ENCODE measurements around the gene USP40.
"Not testable (repeated sequence)": the region's sequence is repeated elsewhere in the genome, so short reads cannot be mapped to it uniquely, and the experiment has no call there.

The USP40 gene

DNA sequence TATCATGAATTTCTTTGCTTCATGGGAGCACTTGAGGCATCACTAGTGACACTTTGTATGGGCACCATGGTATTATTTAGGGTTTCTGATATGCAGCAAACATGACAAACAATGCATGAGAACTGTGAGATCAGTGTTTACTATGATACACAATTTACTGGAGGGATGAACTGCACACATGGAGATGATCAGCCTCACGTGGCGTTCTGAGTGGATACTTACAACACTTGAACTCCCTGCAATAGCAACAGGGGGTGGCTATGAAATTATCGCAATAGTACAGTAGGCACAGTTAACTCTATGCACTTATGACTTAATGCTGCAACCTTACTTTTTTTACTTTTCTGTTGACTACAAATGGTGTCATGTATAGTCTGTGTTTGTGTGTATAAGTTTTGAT is 32.4 kb upstream of the USP40 start:
- ChIA-PET CTCF (no interaction called here), POLR2A (no interaction called here)
- TF ChIP-seq TARDBP (IDR thresholded peaks at IDR 0.05) (no peak), SUZ12 (IDR thresholded peaks at IDR 0.05) (no peak), CTBP1 (IDR thresholded peaks at IDR 0.05; ENCODE audit: borderline replicate concordance) (no peak), FOXM1 (IDR thresholded peaks at IDR 0.05; ENCODE audit: borderline replicate concordance) (no peak), LEF1 (IDR thresholded peaks at IDR 0.05; ENCODE audit: borderline replicate concordance) (no peak), ELF4 (IDR thresholded peaks at IDR 0.05) (no peak), FOXK2 (IDR thresholded peaks at IDR 0.05) (no peak), FOXA1 (IDR thresholded peaks at IDR 0.05) (no peak), HDGF (IDR thresholded peaks at IDR 0.05; ENCODE audit: borderline replicate concordance) (no peak), NFRKB (IDR thresholded peaks at IDR 0.05) (no peak), ARNT (IDR thresholded peaks at IDR 0.05) (no peak), L3MBTL2 (conservative IDR thresholded peaks at IDR 0.05) (no peak), SP1 (IDR thresholded peaks at IDR 0.05) (no peak), BHLHE40 (IDR thresholded peaks at IDR 0.05; ENCODE audit: borderline replicate concordance) (no peak), ZNF384 (IDR thresholded peaks at IDR 0.05) (no peak)
- TF ChIP-seq, protein P1, sequence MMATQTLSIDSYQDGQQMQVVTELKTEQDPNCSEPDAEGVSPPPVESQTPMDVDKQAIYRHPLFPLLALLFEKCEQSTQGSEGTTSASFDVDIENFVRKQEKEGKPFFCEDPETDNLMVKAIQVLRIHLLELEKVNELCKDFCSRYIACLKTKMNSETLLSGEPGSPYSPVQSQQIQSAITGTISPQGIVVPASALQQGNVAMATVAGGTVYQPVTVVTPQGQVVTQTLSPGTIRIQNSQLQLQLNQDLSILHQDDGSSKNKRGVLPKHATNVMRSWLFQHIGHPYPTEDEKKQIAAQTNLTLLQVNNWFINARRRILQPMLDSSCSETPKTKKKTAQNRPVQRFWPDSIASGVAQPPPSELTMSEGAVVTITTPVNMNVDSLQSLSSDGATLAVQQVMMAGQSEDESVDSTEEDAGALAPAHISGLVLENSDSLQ (IDR thresholded peaks at IDR 0.05) = no peak
- DNase-seq (ENCODE audit: extremely low spot score) = no peak

DNA sequence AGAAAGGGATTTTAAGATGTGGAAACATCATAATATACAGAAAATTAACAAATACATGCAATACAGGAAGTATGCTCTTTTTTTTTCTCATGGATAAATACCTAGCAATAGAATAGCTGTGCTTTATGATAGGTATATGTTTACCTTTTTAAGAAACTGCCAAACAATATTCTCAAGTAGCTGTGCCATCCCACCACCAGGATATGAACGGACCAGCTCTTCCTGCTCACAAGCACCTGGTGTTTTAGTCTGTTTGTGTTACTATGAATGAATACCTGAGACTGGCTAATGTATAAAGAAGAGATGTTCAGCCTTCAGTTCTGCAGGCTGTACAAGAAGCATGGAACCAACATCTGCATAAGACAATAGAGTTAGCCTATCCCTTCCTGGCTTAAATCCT is 30.9 kb upstream of the USP40 start:
- ChIA-PET POLR2A (no interaction called here), CTCF (no interaction called here)
- TF ChIP-seq SUZ12 (IDR thresholded peaks at IDR 0.05) (no peak), ELF4 (IDR thresholded peaks at IDR 0.05) (no peak), BHLHE40 (IDR thresholded peaks at IDR 0.05; ENCODE audit: borderline replicate concordance) (no peak), L3MBTL2 (conservative IDR thresholded peaks at IDR 0.05) (no peak)
- no peak for DNase-seq (ENCODE audit: extremely low spot score)

DNA sequence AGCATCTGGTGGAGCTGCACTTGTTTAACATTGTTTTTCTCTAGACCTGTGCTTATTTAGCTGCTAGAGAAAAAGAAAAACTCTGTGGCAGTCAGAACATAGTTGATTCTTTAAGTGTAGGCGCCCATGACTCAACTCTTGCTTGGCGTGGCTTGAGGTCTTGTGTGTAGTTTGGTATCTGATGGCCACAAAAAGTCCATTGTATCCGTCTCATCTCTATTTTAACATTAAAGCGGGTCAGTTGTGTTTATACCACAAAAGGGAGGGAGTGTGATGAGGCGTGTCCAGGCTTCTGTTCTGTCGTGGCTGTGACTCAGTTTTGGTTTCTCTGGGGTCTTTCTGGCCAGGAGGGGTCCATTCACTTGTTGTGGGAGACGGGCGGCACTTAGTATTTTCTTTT is 26.6 kb upstream of the USP40 start:
- no peak for DNase-seq (ENCODE audit: extremely low spot score)
- ChIA-PET POLR2A (no interaction called here), CTCF (no interaction called here)
- TF ChIP-seq LEF1 (IDR thresholded peaks at IDR 0.05; ENCODE audit: borderline replicate concordance) (no peak), FOXA1 (IDR thresholded peaks at IDR 0.05) (no peak), ARNT (IDR thresholded peaks at IDR 0.05) (no peak), NFRKB (IDR thresholded peaks at IDR 0.05) (no peak), HDGF (IDR thresholded peaks at IDR 0.05; ENCODE audit: borderline replicate concordance) (no peak), SP1 (IDR thresholded peaks at IDR 0.05) (no peak), SUZ12 (IDR thresholded peaks at IDR 0.05) (no peak), ZNF384 (IDR thresholded peaks at IDR 0.05) (no peak), CTBP1 (IDR thresholded peaks at IDR 0.05; ENCODE audit: borderline replicate concordance) (no peak)
- TF ChIP-seq, protein P1 (IDR thresholded peaks at IDR 0.05) = no peak

DNA sequence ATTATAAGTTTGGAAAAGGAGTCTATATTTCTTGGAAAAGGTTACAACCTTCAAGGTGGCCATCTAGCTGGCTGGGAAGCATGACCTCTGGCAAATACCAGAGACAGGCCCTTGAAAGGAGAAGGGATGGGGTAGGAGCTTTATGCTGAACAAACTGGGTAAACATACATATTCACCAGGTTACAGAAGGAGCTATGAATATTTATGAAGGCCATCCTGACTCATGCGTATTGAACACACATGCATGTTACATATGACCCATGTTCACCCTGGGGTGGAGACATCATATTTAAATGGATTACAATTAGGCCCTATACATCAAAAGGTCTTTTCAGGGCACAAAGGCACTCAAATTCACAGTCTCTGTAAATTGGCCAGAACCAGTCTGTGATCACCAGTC is 26.1 kb upstream of the USP40 start:
- DNase-seq (ENCODE audit: extremely low spot score); CTCF ChIA-PET; POLR2A ChIA-PET: not testable (repeated sequence)

DNA sequence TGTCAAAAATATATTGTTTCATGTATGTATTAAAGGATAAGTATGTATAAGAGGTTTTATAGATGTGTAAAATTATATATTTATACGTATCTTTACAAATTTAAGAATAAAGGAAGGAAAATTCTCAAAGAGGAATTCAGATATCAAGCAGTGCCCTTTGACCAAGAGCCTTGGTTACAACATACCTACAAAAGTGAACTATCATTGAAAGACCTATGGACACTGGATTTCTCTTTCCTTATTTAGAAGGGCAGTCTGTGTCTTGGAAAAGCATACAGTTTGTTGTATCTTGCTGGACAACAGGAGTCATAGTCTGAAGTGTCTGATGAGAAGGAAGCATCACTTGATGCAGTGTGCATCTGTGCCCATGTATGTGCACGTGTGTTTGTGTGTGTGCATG is 21.8 kb upstream of the USP40 start:
- POLR2A ChIA-PET = no interaction called here

DNA sequence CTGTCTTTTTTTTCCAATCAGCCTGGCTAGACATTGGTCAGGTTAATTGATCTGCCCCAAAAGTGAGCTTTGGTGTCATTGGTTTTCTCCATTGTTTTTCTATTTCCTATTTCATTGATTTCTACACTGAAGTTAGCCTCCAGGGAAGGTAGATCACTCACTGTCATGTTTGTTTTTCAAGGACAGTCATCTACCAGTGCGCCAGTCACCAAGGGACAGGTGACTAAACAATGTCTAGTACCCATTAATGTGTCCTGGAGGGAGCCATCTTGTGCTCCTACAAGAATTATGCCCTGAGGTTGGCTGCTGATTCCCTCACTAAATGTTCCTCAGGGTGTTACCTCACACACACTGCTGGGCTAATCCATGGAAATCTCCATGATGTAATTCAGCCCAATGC is 17.6 kb upstream of the USP40 start:
- POLR2A ChIA-PET = no interaction called here

More for the DNA sequence above, 21.8 kb upstream of the USP40 start:
- CTCF ChIA-PET = no interaction called here
- no peak for DNase-seq (ENCODE audit: extremely low spot score)
- TF ChIP-seq SP1 (IDR thresholded peaks at IDR 0.05) = no peak

DNA sequence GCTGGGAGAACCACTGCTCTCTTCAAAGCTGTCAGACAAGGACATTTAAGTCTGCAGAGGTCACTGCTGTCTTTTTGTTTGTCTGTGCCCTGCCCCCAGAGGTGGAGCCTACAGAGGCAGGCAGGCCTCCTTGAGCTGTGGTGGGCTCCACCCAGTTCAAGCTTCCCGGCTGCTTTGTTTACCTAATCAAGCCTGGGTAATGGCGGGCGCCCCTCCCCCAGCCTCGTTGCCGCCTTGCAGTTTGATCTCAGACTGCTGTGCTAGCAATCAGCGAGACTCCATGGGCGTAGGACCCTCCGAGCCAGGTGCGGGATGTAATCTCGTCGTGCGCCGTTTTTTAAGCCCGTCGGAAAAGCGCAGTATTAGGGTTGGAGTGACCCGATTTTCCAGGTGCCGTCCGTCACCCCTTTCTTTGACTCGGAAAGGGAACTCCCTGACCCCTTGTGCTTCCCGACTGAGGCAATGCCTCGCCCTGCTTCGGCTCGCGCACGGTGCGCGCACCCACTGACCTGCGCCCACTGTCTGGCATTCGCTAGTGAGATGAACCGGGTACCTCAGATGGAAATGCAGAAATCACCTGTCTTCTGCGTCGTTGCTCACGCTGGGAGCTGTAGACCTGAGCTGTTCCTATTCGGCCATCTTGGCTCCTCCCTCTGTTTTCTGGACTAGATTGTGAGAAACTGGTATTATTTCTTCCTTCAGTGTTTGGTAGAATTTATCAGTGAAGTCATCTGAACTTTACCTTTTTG is 16.8 kb upstream of the USP40 start:
- CTCF ChIA-PET; POLR2A ChIA-PET; DNase-seq (ENCODE audit: extremely low spot score): not testable (repeated sequence)

More for the DNA sequence above, 17.6 kb upstream of the USP40 start:
- CTCF ChIA-PET = no interaction called here
- DNase-seq (ENCODE audit: extremely low spot score) = no peak
- TF ChIP-seq ZNF384 (IDR thresholded peaks at IDR 0.05) (no peak), TARDBP (IDR thresholded peaks at IDR 0.05) (no peak), NFRKB (IDR thresholded peaks at IDR 0.05) (no peak), FOXM1 (IDR thresholded peaks at IDR 0.05; ENCODE audit: borderline replicate concordance) (no peak), LEF1 (IDR thresholded peaks at IDR 0.05; ENCODE audit: borderline replicate concordance) (no peak), CTBP1 (IDR thresholded peaks at IDR 0.05; ENCODE audit: borderline replicate concordance) (no peak), L3MBTL2 (conservative IDR thresholded peaks at IDR 0.05) (no peak), FOXK2 (IDR thresholded peaks at IDR 0.05) (no peak)

DNA sequence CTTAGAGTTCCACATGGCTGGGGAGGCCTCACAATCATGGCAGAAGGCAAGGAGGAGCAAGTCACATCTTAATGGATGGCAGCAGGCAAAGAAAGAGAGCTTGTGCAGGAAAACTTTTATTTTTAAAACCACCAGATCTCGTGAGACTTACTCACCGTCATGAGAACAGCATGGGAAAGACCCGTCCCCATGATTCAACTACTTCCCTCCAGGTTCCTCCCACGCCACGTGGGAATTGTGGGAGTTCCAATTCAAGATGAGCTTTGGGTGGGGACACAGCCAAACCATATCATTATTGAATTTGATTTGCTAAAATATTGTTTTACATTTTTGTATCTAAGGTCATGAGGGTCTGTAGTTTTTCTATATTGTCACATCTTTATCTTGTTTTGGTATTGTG is 10.8 kb upstream of the USP40 start:
- CTCF ChIA-PET; POLR2A ChIA-PET; DNase-seq (ENCODE audit: extremely low spot score): not testable (repeated sequence)

DNA sequence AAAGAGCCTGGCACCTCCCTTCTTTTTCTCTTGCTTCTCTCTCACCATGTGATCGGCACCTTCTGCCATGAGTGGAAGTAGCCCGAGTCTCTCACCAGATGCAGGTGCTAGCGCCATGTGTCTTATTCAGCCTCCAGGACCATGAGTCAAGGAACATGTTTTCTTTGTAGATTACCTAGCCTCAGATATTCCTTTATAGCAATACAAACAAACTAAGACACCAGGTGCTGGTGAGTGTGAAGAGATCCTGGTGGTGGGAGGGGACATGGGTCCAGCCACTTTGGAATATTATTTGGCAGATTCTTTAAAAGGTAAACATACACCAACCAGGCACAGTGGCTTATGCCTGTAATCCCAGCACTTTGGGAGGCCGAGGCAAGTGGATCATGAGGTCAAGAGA is 5.9 kb upstream of the USP40 start:
- DNase-seq (ENCODE audit: extremely low spot score) = no peak
- CTCF ChIA-PET = no interaction called here
- POLR2A ChIA-PET = no interaction called here
- TF ChIP-seq FOXK2 (IDR thresholded peaks at IDR 0.05) (no peak), BHLHE40 (IDR thresholded peaks at IDR 0.05; ENCODE audit: borderline replicate concordance) (no peak), ELF4 (IDR thresholded peaks at IDR 0.05) (no peak), ZNF384 (IDR thresholded peaks at IDR 0.05) (no peak), FOXM1 (IDR thresholded peaks at IDR 0.05; ENCODE audit: borderline replicate concordance) (no peak), HDGF (IDR thresholded peaks at IDR 0.05; ENCODE audit: borderline replicate concordance) (no peak), SUZ12 (IDR thresholded peaks at IDR 0.05) (no peak), NFRKB (IDR thresholded peaks at IDR 0.05) (no peak), LEF1 (IDR thresholded peaks at IDR 0.05; ENCODE audit: borderline replicate concordance) (no peak), L3MBTL2 (conservative IDR thresholded peaks at IDR 0.05) (no peak), ARNT (IDR thresholded peaks at IDR 0.05) (no peak), CTBP1 (IDR thresholded peaks at IDR 0.05; ENCODE audit: borderline replicate concordance) (no peak), SP1 (IDR thresholded peaks at IDR 0.05) (no peak), TARDBP (IDR thresholded peaks at IDR 0.05) (no peak), FOXA1 (IDR thresholded peaks at IDR 0.05) (no peak)
- TF ChIP-seq, protein P1 (IDR thresholded peaks at IDR 0.05) = no peak

Measured in HEK293T (cell line).